GM19328 (cell line): ENCODE data around the gene ZNF407.

Source experiments
- ATAC-seq: cut with Tn5 transposase; IDR thresholded peaks from one replicate; pipeline ENCODE4 v1.9.1; 2021; ENCODE audit warnings: mild to moderate bottlenecking, moderate library complexity; ENCODE audit not compliant: unreplicated experiment

Gene ZNF407

GRCh38 chr18:74866577-74866976, 268.9 kb downstream of the ZNF407 start:
- ATAC-seq = no peak

DNA sequence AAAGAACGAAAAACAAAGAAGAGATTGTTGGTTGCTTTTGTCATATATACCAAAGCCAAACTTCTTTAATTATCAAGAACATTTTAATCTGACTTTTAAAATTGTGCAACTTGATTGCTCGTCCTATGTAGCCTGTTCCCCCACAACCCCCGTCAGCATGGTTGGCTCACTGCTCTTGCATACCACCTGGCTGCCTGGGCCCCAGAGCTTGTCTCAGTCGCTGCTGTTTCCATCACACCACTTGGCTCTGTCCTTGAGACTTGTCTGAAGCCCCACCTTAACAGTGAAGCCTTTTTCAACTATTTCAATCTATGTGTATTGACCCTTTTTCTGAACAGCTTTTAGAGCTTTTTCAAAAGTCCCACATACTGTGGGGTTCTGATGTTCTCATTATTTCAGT, 270.8 kb downstream of the ZNF407 start:
- no peak for ATAC-seq

DNA sequence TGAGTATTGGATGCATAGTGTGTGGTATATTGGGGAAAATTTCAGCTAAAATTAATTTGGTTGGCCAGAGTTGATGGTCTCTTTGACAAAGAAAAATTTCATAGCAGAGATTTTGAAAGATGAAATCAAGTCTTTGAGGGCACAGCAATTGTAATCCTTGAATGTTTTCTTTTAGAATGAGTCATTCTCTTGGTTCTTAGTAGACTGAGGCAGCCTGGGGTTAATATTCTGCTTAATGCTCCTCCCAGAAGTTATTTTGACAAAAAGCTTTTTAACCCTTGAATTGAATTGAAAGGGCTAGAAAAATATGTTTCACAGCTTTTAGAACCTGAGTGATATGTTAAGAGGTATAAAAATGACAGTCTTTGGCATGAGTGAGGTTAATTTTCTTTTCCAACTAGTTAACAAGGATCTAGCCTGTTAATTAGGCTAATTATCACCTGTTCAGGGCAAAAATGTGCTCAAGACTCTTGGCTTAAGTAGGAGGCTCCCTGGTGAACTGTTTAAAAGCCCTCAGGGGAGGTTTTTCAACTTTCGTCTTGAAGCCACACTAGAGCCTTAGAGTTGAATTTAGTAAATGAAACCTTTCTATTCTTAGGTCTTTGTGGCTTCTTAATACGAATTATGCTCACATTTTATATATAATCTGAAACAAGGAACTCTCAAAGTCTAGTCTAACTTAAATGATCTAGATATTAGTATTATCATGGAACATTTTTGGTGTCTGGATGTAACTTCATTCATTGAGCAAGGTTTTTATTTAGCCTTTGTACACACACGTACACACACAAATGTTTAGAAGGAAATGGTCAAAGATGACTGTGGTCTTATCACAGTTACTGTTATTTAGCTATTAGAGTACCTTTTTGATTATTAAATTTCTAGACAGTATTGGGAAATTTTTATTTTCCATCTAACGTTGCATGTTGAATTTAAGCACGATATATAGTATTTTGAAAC, 272.5 kb downstream of the ZNF407 start:
- ATAC-seq = peak; percentile 86

DNA sequence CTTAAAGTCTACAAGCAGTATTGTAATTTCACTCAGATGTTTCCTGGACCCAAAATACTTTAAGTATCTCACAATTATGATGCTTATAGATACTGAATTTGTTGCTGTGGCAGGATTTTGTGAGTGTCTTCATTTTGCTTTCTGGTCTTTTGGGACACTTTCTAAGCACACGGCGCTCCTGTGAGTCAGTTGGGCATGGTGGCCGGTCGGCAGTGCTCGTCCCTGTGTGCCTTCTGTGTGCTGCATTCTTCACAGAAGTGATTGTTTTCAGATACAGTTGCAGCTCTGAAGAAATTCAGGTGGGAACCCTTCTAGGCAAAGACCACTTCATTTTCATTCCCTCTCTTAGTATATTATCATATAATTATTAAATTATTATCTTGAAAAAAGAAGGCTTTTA, 273.3 kb downstream of the ZNF407 start:
- peak; percentile 5 for ATAC-seq

DNA sequence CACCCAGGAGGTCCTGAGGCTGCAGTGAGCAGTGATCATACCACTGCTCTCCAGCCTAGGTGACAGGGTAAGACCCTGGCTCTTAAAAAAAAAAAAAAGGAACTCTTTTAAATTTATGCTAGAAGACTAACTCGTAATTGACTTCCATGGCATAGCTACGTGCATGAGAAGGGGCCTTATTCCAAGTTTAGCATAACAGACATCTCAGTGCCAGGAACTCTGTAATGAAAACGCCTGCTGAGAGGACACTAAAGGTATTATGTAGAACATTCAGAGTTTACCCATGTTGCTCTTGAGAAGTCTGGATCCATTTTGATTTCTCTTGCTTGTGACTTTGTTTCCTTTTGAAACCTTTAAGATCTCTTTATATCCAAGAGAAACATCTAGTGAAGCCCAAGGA, 276.0 kb downstream of the ZNF407 start:
- no peak for ATAC-seq

DNA sequence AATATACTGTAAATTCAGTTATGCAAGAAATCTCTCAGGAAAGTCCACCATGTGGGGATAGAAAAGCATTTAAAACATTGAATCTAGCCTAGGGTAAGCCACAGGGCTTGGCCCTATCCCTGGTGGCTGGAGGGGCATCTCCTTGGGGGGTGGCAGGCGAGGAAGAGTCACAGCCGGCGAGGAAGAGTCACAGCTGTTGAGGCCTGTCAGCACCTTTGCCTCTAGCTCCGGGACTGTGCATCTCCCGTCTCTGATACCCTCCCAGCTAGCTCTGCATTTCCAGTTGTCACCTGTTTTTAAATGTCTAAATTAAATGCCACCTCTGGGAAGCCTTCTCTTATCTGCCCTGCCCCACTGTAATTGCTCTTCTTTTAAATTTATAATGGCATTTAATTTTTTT, 276.7 kb downstream of the ZNF407 start:
- ATAC-seq = no peak

- ATAC-seq = no peak
Observed at GRCh38 chr18:74876630-74877243, 279.1 kb downstream of the ZNF407 start.

DNA sequence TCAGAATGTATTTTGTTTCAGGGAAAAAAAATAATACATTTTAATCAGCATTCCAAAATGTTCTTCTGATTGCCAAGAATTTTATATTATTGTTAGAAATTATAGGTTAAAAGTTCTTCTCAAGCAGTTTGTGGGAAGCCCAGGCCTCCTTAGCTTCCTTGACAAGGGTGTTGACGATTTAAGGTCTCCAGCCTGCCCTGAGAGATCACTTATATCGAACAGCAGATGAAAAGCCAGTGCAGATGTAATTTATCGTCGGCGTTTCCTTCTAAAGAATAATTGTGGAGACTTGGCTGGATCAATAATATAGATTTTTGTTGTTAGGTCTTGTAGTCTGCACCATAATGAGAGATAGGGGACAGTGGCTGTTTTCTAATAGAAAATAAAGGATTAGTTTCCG, 280.6 kb downstream of the ZNF407 start:
- no peak for ATAC-seq

GRCh38 chr18:74880706-74881278, 283.1 kb downstream of the ZNF407 start:
- no peak for ATAC-seq

- no peak for ATAC-seq
Observed at GRCh38 chr18:74892066-74892627, 294.5 kb downstream of the ZNF407 start.

DNA sequence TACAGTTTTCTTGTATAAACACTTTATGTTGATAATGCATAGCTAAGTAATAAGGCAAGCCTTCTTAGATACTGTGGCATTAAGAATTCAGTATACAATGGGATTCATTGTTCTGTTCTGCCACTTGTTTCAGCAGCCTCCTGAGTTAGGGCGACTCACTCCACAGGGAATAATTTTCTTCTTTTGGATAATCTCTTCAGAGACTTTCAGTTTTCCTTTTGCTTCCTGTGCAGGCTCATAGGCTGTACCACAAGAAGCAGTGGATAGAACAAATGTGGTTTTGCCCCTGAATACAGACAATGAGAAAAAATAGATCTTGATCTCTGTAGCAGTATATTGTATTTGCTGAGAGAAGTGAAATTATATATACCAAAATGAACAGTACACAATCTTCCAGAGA, 298.0 kb downstream of the ZNF407 start:
- ATAC-seq = no peak

DNA sequence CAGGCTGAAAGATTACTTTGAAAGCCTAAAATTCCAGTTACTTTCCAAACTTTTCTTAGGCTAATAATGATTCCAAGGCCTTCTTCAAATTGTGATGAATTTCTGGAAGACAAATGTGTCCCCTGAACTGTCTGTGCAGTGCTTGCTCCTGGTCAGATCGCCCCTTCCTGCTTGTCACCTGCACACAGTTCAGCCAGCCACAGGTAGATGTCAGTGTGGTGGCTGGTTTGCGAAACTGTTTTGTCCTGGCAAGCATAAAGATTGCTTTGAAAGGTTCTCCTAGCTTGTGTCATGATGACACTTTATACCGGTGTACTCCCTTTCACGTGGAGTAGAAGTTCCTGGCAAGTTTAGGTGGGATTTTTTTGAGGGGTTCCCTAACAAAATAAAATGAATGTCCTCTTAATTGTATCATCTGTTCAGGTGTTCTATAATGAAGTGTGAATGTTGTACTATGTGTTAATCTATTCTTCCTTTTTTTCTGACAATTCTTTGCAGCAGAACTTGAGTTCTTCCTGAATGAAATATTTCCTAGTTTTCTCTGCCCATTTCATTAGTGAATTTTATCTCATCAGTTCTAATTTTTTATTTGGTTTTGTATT, 298.8 kb downstream of the ZNF407 start:
- no peak for ATAC-seq

GRCh38 chr18:74897971-74898657, 300.4 kb downstream of the ZNF407 start:
- ATAC-seq = no peak

DNA sequence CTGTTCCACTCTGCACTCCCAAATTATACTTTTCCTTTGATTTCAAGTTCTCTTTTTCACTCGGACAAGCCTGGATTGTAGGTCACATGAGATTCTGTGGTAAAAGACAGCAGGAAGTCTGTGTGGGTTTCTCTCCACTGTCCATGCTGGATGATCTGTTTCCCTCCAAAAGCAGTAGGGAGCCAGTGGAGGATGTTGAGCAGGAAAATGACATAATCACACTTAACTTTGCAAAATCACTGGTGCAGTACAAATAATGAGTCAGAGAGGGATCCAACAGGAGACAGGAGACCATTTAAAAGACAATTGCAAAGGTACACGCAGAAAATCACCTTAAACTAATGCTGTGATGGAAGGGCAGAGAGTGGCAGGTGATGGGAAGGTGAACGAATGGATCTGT, 301.3 kb downstream of the ZNF407 start:
- ATAC-seq = no peak

GRCh38 chr18:74899554-74899953, 301.9 kb downstream of the ZNF407 start:
- ATAC-seq = no peak

- ATAC-seq = no peak
Observed at GRCh38 chr18:74901362-74902146, 303.9 kb downstream of the ZNF407 start.

DNA sequence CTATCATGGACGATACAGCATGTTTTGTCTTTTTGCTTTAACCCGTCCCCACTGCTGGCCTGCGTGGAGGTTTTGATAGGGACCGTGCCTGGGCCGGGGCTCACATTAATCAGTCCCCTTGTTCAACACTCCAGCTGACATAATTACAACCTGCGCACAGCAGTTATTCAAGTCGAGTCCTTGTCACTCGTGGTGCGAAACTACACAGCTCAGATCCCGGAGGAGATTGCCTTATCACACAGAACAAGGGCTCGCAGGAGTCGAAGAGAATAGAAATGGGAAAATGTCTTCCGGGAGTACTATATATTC, 304.4 kb downstream of the ZNF407 start:
- no peak for ATAC-seq

- ATAC-seq = no peak
Observed at GRCh38 chr18:74905247-74905646, 307.6 kb downstream of the ZNF407 start.

- no peak for ATAC-seq
Observed at GRCh38 chr18:74906184-74906583, 308.5 kb downstream of the ZNF407 start.

DNA sequence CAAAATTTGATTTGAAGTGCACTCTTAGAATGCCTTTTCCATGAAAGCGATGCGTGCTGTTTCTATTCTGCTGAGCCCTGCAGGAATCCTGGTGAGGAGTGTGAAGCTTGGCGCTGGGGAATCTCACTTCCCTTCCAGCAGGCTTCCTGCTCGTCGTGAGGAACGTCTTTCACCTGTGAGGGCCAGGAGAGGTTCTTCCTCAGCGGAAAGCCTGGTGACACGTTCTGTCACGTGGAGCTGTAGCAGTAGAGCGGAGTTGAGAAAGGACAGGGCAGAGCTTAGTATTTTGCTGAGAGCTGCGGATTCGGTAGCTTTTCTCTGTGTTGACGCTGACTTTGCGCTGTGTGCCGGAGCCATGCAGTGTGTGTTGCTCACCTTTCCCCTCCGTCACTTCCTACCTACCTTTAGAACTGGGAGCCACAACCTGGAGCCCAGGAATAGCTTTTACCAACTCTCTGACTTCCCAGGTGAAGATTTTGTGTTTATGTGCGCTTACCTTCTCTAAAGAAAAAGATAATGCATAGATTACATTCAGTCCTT, 316.5 kb downstream of the ZNF407 start:
- no peak for ATAC-seq
